Keratinocyte (primary cell): ENCODE measurements around the gene NOS3.

Experiments used
- EZH2 ChIP-seq: IDR thresholded peaks from one replicate; pipeline ENCODE4 v1.6.1; 2012; ENCODE audit warnings: inconsistent platforms, mild to moderate bottlenecking, low read length, moderate library complexity
- TF ChIP-seq, protein P1 (sequence below), 3 experiments: IDR thresholded peaks in 1 of 3; conservative IDR thresholded peaks in 1 of 3; optimal IDR thresholded peaks in 1 of 3; 2 replicates in 2 of 3; 3 replicates in 1 of 3; pipeline versions ENCODE3 to v1.5.1; 2011; ENCODE audit warnings: low read length in 3 of 3, mild to moderate bottlenecking in 3 of 3, moderate library complexity in 2 of 3, control low read depth in 1 of 3, inconsistent platforms in 1 of 3; ENCODE audit not compliant: insufficient read depth in 2 of 3; ENCODE audit errors: extremely low read depth in 1 of 3

DNA sequence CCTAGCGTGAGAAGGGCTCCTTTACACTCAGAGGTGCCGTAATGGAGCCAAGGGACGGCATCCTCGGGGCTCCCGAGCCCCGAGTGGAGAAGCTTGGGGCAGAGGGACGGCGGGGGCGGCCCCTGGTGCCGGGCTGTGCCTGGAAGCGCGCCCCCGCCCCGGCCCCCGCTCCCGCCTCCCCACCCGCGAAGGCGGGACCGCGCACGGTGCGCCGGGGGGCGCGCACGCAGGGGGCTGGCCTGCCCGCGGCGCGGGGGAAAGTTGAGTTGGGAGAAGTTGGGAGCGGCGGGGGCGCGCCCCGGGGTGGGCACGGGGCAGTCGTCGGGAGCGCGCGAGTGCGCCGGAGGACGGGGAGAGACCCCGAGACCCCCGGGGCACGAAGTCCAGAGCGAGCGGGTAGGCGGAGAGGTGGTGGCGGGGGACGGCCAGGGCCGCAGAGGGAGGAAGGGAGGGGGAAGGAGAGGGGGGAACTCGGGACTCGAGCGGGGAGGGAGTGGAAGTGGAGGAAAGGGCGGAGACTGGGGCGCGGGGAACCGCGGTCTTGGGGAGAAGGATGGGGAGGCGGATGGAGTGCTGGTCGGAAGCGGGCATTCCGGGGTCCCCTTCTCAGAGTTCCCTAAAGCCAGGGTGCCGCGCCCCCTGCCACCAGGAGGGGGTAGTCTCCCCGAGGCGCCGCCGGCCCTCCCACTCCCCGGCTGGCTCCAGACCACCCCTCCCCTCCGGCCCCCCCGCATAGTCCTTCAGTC, 68.7 kb downstream of the NOS3 start, which contains the start of gene SLC4A2:
- TF ChIP-seq, protein P1, sequence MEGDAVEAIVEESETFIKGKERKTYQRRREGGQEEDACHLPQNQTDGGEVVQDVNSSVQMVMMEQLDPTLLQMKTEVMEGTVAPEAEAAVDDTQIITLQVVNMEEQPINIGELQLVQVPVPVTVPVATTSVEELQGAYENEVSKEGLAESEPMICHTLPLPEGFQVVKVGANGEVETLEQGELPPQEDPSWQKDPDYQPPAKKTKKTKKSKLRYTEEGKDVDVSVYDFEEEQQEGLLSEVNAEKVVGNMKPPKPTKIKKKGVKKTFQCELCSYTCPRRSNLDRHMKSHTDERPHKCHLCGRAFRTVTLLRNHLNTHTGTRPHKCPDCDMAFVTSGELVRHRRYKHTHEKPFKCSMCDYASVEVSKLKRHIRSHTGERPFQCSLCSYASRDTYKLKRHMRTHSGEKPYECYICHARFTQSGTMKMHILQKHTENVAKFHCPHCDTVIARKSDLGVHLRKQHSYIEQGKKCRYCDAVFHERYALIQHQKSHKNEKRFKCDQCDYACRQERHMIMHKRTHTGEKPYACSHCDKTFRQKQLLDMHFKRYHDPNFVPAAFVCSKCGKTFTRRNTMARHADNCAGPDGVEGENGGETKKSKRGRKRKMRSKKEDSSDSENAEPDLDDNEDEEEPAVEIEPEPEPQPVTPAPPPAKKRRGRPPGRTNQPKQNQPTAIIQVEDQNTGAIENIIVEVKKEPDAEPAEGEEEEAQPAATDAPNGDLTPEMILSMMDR (optimal IDR thresholded peaks at IDR 0.05 in 1 of 3, IDR thresholded peaks at IDR 0.05 in 1 of 3, conservative IDR thresholded peaks at IDR 0.05 in 1 of 3; ENCODE audit: extremely low read depth in 1 of 3, insufficient read depth in 2 of 3, low read length in 3 of 3) = peak in 1 of 3 experiments; percentile 46
- no peak for TF ChIP-seq EZH2
